ENCODE data around the gene DUS2. TPM values are rescaled to one million over a fixed set of nuclear protein-coding genes. Genes with fewer than 3 reads are reported as not detected.
"Not testable (repeated sequence)": the region's sequence is repeated elsewhere in the genome, so short reads cannot be mapped to it uniquely, and the experiment has no call there.

DUS2 gene
- total RNA-seq, 1 donor from 2014 or later: 20.4 TPM

DNA sequence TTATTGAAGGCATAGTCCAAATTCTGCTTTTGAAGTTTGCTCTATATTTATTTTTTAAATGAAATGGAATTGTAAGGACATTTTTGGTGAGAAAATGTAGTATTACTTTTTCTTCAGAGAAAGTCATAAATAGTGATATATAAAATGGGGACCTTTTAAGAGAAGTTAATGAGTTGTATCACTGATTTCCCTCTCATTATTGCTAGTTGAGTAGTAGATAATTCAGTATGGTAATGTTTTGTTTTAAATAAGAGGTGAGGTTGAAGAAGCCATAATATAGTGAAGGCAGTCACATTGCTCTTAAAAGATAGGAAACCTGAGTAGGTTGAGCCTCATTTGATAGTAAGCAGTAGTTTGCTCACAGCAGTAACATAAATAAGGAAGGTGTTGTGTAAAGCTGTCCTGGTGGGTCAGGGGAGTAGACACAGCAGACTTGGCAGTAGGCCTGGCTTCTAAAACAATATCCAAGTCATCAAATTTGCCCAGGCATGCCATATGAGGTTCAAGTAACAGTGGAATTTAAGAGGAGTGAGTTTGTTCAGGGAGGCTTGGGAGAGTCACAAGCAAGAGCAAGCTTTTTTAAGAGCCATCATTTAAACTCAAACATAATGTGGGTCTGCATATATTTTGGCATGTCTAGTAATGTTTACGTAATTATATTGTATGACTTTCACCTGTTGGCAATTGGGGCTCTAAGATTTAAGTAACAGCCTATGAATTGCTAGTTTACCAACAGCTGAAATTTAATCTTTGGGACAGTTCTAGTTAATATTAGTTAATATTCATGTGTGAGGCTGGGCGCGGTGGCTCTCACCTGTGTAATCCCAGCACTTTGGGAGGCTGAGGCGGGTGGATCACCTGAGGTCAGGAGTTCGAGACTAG, 68.5 kb downstream of the DUS2 start:
- DNase-seq (ENCODE audit: low read depth, low spot score): no peak

DNA sequence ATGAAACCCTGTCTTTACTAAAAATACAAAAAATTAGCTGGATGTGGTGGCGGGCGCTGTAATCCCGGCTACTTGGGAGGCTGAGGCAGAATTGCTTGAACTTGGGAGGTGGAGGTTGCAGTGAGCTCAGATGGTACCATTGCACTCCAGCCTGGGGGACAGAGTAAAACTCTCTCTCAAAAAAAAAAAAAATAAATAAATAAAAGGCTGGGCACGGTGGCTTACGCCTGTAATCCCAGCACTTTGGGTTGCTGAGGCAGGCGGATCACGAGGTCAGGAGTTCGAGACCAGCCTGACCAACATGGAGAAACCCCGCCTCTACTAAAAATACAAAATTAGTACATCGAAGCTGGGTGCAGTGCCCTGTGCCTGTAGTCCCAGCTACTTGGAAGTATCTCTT, 69.2 kb downstream of the DUS2 start:
- DNase-seq (ENCODE audit: low read depth, low spot score): not testable (repeated sequence)

DNA sequence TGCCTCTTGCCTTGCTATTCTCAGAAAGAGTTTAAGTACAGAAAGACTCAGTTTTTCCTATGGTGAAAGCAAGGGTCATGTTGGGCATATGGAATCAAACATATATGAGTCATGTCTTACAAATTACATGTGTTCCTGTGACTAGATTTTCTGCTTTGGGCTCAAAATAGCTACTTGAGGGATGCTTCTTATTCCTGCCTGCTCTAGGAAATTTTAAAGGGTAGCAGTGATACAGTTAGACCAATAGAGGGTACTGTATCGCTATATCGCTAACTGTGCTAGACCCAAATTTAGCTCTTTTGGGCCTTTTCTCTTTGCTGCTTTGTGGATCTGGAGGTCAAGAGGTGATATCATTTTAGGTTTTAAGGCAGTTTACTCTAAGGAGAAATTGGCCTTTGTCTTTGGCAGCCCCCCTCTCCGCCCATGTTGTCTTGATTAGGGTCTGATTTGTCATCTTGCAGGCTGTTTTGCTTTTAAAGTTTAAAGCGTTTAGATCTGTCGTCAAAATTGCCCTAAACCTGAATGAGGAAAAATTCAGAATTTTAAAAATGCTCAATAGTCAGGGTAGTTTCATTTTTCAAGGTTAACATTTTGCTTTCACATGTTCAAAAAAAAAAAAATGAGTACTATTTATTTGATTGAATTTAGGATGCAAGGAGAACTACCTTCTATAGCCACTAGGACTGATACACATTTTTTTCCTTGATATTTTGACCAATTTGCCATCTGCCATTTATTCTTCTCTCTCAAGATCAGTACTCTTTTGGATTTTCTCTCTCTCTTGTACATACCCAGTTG, 70.9 kb downstream of the DUS2 start:
- DNase-seq (ENCODE audit: low read depth, low spot score): no peak

DNA sequence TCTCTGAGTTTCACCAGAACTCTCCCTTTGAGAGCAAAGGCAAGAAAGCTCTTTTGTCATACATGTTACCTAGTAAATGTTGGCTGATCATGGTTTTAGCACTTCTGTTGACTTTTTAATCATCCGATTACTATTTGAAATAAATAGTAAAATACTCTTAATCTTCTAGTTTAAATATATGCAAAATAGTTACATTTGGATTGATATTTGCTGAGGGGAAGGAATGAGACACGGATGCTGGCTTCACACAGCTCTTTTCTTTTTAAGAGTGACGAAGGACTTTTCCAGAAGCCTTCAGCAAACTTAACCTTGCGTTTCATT, 71.5 kb downstream of the DUS2 start:
- no peak for DNase-seq (ENCODE audit: low read depth, low spot score)

DNA sequence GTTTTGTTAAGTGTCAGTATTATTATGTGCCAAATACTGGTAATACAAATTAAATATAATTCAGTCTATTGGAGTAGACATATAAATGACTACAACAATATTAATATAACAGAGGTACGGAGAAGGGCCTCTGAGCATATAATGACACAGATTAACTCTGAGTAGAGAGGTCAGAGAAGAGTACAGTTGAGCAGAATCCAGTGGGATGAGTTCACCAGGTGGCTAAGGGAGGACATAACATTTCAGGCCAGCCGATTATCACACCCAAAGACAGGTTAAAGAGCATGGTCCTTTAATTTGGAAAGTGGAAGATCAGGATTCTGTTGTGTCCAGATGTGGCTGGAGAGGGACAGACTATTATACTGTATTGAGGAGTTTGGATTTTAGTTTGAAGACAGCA, 73.4 kb downstream of the DUS2 start:
- DNase-seq (ENCODE audit: low read depth, low spot score): no peak

DNA sequence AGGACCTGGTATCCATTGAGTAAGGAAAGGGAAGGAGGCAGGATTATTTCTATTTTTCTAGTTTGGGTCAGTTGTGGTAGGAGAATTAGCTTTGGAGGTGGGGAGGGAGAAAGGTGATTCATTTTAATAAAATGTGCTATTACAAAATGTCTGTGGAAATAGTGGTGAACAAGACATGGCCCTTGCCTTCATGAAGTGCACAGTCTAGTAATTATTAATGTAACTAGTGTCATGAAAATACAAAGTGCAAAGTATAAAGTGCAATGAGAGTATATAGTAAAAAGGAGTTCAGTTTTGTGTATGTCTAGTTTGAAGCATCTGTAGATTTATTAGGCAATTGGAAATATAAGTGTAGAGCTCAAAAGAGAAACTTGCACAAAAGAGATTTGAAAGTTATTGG, 74.0 kb downstream of the DUS2 start:
- DNase-seq (ENCODE audit: low read depth, low spot score): no peak

DNA sequence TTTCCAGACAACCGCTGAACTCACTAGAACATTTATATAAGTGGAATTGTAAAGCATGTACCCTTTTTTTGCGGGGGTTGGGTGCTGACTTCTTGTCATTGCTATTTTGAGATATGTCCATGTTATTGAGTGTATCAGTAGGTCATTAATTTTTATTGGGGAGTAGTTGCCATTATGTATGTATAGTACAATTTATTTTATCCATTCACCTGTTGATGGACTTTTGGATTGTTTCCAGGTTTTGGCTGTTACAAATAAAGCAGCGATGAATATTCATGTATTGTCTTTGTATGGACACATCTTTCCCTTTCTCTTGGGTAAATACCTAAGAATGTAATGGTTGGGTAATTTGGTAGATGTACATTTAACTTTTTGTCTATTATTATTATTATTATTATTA, 74.8 kb downstream of the DUS2 start:
- no peak for DNase-seq (ENCODE audit: low read depth, low spot score)

DNA sequence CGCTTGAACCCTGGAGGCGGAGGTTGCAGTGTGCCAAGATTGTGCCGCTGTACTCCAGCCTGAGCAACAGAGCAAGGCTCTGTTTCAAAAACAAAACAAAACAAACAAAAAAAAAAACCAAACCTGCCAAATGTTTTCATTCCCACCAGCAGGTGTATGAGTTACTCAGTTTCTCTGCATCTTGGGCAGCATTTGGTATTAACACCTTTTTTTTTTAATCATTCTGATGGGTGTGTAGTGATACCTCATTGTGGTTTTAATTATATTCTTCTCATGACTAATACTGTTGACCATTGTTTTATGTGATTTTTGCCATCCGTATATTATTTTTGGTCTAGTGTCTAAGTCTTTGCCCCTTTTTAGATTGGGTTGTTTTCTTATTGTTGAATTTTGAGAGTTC, 77.4 kb downstream of the DUS2 start:
- DNase-seq (ENCODE audit: low read depth, low spot score): no peak

DNA sequence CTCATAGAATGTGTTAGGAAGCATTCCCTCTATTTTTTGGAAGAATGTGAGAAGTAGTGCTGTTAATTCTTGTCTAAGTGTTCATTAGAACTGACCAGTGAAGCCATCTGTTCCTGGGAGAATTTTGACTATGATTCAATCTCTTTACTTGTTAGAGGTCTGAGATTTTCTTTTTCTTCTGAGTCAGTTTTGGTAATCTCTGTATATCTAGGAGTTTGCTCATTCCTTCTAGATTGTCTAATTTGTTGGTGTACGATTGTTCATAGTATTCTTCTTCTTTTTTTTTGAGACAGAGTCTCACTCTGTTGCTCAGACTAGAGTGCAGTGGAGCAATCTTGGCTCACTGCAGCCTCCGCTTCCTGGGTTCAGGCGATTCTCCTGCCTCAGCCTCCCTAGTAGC, 82.5 kb downstream of the DUS2 start:
- DNase-seq (ENCODE audit: low read depth, low spot score): no peak

DNA sequence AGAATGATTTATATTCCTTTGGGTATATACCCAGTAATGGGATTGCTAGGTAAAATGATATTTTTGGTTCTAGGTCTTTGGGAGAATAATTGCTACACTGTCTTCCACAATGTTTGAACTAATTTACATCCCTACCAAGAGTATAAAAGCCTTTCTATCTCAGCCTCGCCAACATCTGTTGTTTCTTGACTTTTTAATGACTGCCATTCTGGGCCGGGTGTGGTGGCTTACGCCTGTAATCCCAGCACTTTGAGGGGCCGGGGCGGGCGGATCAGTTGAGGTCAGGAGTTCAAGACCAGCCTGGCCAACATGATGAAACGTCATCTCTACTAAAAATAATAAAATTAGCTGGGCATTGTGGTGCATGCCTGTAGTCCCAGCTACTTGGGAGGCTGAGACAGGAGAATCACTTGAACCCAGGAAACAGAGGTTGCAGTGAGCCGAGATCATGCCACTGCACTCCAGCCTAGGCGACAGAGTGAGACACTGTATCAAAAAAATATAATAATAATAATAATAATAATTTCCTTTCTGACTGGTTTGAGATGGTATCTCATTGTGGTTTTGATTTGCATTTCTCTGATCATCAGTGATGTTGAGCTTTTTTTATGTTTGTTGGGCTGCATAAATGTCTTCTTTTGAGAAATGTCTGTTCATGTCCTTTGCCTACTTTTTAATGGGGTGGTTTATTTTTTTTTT, 84.3 kb downstream of the DUS2 start:
- not testable (repeated sequence) for DNase-seq (ENCODE audit: low read depth, low spot score)

DNA sequence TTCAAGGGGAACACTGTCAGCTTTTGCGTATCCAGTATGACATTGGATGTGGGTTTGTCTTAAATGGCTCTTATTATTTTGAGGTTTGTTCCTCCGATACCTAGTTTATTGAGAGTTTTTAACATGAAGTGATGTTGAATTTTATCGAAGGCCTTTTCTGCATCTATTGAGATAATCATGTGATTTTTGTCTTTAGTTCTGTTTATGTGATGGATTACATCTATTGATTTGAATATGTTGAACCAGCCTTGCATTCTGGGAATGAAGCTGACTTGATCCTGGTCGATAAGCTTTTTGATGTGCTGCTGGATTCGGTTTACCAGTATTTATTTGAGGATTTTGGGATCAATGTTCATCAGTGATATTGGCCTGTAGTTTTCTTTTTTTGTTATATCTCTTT, 86.1 kb downstream of the DUS2 start:
- DNase-seq (ENCODE audit: low read depth, low spot score): not testable (repeated sequence)

DNA sequence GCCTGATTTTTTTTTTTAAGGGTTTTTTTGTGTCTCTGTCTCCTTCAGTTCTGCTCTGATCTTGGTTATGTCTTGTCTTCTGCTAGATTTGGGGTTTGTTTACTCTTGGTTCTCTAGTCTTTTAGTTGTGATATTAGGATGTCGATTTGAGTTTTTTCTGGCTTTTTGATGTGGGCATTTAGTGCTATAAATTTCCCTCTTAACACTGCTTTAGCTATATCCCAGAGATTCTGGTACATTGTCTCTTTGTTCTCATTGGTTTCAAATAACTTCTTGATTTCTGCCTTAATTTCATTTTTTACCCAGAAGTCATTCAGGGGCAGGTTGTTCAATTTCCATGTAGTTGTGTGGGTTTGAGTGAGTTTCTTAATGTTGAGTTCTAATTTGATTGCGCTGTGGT, 87.5 kb downstream of the DUS2 start:
- DNase-seq (ENCODE audit: low read depth, low spot score): not testable (repeated sequence)

DNA sequence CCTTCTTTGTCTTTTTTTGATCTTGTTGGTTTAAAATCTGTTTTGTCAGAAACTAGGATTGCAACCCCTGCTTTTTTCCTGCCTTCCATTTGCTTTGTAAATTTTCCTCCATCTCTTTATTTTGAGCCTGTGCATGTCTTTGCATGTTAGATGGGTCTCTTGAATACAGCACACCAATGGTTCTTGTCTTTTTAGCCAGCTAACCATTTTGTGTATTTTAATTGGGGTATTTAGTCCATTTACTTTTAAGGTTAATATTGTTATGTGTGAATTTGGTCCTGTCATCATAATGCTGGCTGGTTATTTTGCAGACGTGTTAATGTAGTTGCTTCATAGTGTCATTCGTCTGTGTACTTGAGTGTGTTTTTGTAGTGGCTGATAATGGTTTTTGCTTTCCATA, 88.3 kb downstream of the DUS2 start:
- DNase-seq (ENCODE audit: low read depth, low spot score): no peak

DNA sequence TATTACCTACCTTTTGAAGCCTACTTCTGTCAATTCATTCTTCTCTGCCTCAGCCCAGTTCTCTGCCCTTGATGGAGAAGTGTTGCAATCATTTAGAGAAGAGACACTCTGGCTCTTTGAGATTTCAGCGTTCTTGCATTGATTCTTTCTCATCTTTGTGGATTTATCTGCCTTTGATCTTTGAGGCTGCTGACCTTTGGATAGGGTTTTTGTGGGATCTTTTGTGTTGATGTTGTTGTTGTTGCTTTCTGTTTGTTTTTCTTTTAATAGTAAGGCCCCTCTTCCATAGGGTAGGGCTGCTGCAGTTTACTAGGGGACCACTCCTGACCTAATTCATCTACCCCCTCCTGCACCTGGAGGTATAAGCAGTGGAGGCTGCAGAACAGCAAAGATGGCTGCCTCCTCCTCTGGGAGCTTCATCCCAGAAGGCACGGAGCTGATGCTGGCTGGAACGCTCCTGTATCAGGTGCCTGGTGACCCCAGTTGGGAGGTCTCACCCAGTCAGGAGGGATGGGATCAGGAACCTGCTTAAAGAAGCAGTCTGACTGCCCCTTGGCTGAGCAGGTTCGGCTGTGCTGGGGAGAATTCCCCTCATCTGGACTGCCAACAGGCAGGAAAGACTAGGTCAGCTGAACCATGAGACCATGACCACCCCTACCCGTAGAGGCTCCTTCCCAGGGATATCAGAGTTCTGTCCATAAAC, 90.1 kb downstream of the DUS2 start:
- no peak for DNase-seq (ENCODE audit: low read depth, low spot score)

DNA sequence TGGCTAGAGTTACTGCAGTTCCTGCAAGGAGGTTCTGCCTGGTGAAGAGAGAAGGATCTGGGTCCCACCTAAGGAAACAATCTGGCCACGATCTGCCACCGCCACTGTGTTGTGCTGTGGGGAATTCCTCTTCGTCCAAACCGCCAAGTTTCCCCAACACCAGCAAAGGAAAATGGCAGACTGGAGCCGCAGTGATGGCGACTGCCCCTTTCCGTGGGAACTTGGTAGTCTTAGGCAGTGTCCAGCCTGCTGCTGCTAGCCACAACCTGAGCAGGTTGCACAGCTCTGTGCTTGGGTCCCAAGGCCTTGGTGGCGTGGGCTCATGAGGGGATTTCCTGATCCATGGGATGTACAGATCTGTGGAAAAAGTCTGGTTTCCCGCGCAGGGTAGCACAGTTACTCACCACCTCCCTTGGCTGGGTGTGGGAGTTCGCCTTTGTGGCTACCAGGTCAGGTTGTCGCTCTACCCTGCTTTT, 90.7 kb downstream of the DUS2 start:
- no peak for DNase-seq (ENCODE audit: low read depth, low spot score)

DNA sequence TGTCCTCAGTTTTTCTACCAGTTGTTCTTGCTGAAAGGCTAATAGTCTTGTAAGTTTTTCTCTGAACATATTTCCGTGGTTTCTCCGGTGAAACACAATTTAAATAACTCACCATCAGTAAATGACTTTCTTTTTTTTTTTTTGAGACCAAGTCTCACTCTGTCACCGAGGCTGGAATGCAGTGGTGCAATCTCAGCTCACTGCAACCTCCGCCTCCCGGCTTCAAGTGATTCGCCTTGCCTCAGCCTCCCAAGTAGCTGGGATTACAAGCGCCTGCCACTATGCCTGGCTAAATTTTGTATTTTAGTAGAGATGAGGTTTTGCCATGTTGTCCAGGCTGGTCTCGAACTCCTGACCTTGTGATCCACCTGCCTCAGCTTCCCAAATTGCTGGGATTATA, 91.9 kb downstream of the DUS2 start:
- not testable (repeated sequence) for DNase-seq (ENCODE audit: low read depth, low spot score)

DNA sequence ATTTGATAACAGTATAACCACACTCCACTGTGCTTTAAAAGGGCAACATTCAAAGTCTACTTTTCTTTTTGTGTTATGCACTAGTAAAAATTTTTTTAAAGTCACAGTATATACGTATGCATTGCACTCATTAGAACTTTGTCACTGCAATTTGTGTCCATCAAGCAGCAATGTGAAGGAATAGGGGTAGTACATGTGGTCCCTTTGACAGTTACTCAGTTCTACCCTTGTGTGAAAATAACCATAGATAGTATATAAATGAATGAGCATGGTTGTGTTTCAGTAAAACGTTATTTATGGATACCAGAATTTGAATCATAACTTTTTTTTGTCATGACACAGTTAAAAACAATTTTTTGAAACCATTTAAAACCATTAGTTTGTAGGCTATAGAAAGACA, 92.8 kb downstream of the DUS2 start:
- no peak for DNase-seq (ENCODE audit: low read depth, low spot score)

DNA sequence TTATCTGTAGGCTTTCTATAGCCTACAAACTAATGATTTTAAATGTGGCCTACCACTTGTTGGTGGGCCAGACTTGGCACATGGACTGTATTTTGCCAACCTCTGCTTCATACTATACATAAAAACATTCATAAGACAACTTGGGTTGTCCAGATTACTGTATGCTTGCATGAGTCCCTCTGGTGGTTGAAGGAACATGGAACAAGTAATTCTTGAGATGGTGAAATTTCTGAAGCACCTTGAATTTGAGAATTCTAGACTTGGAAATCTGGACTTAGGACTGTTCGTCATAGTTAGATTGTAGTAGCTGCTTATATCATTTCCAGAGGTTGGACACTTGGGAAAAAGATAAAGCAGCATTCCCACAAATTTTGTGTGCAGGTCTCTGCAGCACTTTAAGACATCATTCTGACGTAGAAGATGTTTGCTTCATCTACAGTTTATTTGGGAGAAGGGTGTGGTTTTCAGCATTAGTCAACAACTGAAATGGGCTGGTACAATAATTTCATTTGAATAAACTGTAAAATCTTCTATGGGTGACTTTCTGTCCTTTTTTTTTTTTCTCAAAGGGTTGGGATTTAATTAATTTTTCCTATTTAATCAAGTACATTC, 93.3 kb downstream of the DUS2 start:
- no peak for DNase-seq (ENCODE audit: low read depth, low spot score)

DNA sequence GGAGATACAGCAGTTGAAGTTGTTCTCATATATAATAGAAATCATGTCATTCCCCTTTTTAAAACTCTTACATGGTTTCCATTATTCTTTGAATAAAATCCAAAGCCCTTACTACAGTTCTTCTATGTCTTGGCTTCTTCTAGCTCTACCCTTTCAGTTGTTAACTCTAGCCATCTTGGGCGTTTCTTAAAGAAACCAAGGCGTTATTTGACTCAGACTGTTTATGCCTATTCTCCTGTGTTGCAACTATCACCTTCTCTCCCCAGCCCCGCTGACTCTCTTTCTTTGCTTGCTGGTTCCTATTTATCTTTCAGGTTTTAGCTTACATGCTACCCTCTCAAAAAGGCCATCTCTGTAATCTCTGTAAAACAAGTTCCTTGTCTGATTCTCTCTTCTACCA, 94.8 kb downstream of the DUS2 start:
- DNase-seq (ENCODE audit: low read depth, low spot score): no peak

DNA sequence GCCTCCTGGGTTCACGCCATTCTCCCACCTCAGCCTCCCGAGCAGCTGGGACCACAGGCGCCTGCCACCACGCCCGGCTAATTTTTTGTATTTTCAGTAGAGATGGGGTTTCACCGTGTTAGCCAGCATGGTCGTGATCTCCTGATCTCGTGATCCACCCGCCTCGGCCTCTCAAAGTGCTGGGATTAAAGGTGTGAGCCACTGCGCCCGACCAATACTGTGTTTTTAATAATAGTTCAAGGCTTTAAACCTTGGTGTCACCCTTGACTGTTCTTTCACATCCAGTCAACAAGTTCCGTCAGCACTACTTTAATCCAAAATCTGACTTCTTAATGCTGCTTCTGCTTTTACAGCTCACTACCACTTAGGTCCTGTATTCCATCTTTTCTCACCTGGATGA, 95.9 kb downstream of the DUS2 start:
- not testable (repeated sequence) for DNase-seq (ENCODE audit: low read depth, low spot score)

DNA sequence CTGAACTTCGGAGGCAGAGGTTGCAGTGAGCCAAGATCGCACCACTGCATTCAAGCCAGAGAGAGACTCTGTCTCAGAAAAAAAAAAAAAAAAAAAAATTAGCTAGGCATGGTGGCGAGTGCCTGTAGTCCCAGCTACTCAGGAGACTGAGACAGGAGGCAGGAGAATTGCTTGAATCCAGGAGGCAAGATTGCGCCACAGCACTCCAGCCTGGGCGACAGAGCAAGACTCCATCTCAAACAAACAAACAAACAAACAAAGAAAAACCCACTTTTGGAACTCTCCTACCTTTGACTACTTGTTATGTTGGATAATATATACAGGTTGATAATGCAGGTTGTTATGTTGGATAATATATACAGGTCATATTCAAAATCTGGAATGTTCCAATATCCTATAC, 97.4 kb downstream of the DUS2 start:
- not testable (repeated sequence) for DNase-seq (ENCODE audit: low read depth, low spot score)
